ENCODE data around the gene FBLN2. TPM values are rescaled to one million over a fixed set of nuclear protein-coding genes. Genes with fewer than 3 reads are reported as not detected.

The FBLN2 gene
- total RNA-seq, 1 donor from 2014 or later: 10.4 TPM

DNA sequence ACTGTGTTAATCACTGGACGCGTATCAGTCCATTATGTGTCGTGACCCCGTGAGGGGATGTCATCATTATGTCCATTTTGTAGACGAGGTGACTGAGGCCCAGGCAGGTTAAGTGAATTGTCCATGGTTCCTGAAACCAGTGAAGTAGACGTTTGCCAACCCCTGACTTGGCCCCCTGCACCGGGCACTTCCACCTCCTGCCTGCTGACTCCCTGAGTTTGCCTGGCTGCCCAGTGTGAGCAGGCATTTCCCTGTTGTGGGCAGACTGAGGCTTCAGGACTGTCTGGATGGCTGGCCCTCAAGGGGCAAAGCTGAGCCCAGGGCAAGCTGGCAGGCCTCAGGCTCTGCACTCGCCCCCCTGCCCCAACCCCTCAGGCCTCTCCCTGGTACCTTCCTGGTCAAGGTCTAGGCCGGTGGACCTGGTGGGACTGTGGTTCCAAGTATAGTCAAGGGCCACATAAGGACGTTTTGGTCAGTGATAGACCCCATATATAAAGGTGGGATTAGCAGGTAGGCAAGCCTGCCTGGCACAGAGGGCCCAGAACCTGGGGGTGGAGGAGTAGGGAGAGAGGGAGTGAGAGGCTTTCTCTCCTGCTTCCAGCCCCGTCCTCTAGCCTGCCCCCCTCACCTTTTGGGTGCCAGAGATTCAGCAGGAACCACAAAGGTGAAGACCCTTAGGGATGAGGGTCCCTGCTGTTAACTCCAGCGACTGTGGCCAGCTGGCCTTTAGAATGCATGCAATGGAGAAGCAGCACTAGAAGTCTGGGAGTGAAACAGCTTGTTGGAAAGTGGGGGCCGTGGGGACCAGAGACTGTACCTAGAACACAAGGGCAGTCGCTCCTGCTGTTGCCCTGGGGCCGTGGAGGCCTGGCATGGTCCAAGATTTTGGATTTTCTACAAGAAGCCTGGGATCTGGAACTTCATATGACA, 34.6 kb downstream of the FBLN2 start:
- ATAC-seq: no peak

DNA sequence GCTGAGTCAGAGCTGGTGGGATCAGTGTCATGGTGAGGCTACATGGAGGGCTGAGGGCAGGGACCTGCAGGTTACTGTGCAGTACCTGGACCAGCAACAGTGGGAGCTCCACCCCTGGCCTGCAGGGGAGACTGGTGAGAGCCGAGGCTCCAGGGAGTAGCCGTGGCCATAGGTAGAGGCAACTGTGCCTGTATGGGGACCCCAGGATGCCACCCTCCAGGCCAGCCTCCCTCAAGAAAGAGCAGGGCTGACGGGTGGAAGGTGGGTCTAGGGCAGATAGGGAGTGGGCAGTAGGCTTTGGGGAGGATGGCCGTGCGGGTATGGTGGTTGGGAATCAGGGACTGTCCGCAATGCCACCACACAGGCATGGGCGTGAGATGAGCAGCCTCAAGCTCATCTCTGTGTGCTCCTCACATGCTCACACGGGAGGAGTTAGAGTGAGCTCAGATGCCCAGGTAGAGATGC, 35.5 kb downstream of the FBLN2 start:
- ATAC-seq: no peak

DNA sequence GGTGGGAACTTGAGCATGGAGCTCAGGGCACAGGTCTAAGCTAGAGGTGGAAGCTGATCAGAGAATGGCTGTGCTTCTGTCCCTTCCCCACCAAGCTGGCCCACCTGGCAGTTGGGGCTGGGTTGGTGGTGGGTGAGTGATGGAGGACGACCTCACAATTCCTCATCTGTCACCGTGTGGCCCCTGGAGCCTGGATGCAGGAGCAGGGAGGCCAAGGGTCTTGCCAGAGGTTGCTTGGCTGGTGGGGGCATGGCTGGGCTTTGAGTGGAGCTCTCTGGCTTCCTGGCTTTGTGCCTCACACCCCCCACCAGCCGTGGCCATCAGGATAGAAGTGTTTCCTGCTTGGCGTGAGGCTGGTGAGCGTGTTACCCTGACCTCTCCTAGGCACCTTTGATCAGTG, 36.0 kb downstream of the FBLN2 start:
- ATAC-seq: no peak

DNA sequence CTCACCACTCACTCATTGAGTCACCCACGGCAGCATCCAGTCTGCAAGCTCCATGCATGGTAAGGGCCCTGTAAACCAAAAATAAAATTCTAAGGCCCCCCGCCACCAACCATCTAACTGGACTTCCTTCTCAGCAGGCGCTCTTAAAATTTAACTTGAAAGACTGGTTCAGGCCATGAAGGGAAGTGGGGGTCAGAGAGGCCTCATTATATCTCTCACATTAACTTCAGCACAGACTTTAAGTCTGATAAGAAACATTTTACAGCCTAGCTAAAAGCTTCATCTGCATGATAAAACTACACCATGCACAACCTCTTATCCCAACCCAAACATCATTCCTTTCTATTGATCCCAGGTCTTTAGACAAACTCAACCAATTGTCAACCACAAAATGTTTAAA, 38.5 kb downstream of the FBLN2 start:
- no peak for ATAC-seq

DNA sequence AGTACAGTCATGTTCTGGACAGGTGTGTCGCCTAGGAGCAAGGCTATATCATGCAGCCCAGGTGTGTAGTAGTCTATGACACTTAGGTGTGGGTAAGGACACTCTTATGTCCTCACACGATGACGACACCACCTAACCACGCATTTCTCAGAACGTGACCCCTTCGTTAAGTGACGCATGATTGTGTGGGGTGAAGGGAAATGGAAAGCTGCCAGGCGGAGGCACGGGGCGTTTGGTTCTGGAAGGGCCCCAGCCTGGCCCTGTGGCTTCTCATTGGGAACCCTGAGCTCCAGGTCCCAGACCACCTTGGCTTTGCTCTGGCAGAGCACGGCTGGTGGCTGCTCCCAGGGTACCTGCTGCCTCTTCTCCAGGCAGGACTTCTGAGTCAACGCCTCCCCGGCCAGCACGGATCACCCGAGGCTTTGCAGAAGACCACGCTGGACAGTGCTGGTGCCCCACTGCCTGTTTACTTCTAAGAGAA, 39.3 kb downstream of the FBLN2 start:
- ATAC-seq: peak; percentile 24

DNA sequence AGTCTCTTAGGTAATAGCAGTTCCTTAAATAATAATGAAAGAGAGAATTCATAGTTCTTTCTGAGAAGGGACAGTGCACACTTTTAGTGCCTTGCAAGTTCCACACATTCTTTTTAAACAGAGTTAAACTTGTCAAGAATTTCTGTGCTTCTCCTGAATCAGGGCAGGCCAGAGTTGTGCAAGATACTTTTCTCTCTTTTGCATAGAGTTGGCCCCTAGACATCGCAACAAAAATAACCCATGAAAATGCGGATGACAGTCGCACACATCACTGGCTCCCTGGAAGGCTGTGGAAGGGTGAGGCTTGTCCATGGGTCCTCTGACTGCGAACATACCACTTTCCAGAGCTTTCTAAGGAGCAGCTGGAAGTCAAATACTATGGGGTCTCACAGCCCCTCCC, 40.1 kb downstream of the FBLN2 start:
- no peak for ATAC-seq

DNA sequence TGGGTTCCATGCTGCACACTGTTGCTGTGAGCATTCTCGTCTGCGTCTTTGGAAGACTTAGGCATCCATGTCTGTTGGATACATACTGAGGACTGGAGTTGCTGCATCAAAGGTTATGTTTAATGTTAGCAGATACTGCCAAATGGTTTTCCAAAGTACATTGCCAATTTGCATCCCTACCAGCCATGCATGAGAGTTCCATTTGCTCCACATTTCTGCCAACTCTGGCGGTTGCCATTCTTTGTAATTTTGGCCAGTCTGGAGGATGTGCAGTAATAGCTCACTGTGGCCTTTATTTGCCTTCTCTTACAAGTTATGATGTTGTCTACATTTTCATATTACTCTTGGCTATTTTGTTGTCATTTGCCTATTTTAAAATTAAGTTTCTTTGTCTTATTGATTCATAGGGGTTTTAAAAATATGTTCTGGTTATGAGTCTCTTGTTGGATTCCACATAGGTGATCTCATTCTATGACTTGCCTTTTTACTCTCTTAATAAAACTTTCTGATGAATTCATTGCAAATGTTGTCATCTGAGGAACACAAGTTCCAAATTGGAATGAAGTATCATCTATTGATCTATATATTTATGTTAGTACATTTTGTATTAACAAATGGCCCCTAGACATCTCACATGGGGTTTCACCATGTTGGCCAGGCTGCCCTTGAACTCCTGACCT, 42.1 kb downstream of the FBLN2 start:
- ATAC-seq: no peak

DNA sequence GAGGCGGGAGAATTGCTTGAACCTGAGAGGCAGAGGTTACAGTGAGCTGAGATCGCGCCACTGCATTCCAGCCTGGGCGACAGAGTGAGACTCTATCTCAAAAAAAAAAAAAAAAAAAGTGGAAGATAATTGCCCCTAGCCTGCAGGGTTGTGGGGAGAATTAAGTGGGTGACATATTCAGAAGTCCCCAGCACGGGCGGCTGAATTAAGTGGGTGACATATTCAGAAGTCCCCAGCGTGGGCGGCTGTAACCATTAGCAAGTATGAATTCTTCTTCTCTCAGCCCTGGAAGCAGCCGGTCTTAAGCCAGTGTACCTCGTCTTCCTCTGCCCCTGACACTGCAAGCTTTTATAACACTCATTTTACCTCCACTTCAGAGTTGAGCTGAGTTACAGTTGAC, 44.7 kb downstream of the FBLN2 start:
- ATAC-seq: no peak

DNA sequence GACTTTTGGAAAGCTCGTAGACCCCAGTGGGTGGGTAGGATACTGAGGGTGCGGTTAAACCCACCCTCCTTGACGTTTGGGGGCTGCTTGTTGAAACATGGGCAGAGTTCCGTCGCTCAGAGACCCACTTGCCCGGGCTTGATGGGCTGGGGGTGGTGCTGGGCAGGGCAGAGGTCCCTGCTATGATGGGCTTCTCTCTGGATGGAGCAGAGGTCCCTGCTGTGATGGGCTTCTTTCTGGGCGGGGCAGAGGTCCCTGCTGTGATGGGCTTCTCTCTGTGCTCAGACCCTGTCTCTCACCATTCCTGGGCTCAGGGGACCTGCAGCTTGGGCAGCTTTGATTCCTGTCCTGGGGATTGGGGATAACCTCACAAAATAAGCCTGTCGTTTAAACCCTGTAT, 45.2 kb downstream of the FBLN2 start:
- ATAC-seq: no peak

DNA sequence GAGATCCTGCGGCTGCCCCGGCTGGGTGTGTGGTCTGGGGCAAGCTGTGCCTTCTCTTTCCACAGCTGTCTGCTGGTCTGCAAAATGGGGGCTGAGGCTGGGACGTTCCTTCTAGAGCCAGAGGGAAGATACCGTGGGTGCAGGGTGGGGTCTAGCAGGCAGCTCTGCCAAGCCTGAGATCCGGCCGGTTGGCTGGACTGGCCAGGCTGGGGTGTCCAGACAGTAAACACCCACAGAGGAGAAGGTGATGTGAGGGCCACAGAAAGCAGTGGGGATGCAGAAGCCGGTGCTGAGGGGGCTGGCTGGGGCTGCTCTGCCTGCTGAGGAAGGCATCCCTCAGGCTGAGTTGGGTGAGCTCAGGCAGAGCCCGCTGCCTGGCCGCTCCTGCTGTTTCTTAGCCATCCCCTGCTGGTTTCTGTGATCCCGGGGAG, 46.1 kb downstream of the FBLN2 start:
- no peak for ATAC-seq

DNA sequence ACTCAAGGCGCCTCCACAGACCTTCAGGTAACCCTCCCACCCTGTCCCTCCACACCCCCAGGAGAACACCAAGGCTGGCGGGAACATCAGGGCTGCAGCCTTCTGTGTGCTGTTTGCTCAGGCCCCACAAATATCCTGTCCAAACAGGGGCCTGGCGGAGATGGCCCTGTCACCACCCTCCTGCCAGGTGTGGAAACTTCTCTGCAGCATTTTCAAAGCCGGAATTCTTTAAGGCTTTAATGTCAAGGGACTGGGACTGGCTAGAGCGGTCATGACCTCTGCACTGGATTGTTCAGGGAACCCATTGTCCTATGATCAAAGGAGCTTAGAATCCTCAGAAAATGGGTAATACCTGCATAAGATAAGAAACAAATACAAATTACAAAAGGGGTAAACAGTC, 46.6 kb downstream of the FBLN2 start:
- ATAC-seq: no peak

DNA sequence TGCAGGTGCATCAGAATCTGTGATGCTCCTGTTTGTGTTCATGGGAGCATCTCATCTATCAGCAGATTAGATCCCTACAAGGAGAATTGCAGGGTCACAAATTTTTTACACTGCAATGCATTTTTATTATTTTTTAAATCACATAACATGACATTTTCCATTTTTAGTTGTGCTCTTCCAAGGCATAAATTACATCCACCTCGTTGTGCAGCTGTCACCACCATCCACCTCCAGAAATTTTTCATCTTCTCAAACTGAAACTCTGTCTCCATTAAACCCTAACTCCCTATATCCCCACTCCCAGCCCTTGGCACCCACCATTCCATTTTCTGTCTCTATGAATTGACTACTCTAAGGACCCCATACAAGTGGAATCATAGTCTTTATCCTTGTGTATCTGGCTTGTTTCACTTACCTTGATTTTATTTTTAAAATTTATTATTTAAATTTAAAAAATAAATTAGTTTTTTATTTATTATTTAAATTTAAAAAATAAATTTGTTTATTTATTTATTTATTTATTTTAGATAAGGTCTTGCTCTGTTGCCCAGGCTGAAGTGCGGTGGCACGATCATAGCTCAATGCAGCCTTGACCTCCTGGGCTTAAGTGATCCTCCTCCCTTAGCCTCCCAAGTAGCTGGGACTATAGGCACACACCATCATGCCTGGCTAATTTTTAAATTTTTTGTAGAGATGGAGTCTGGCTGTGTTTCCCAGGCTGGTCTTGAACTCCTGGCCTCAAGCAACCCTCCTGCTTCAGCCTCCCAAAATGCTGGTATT, 47.7 kb downstream of the FBLN2 start:
- ATAC-seq: no peak

DNA sequence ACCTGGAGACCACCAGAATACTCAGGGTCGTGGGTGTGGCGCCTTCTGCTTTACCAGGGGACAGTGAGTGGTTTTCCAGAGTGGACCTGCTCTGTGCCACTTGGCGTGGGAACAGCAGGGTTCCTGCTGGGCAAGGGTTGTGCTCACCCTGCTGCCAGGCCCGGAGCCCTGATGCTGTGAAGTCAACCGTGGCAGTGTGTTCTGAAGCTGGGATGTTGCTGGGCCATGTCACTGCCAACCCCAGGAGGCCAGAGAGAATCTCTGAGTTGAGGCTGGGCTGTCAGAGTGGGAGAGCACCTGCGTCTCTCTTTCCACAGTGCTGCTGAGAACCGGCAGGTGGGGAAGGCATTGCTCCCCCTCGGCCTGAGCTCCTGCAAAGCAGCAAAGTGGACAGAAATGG, 48.7 kb downstream of the FBLN2 start:
- no peak for ATAC-seq

DNA sequence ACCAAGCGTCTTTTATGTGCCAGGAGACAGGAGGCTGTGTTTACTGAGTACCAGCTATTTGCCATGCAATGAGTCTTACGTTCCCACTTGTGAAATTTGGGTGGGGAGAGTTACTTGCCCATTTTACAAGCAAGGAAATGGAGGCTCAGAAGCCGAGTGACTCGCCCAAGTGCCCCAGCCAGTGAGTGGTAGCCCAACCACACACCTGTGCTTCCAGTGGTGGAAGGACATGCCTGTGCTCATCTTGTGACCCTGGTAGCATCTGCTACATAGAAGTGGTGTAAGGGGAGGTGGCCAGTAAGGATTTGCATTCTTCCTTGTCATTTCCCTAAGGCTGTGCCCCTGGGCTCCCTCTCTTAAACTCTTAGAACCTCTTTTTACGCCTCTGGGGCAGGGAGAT, 49.3 kb downstream of the FBLN2 start:
- ATAC-seq: peak; percentile 43

DNA sequence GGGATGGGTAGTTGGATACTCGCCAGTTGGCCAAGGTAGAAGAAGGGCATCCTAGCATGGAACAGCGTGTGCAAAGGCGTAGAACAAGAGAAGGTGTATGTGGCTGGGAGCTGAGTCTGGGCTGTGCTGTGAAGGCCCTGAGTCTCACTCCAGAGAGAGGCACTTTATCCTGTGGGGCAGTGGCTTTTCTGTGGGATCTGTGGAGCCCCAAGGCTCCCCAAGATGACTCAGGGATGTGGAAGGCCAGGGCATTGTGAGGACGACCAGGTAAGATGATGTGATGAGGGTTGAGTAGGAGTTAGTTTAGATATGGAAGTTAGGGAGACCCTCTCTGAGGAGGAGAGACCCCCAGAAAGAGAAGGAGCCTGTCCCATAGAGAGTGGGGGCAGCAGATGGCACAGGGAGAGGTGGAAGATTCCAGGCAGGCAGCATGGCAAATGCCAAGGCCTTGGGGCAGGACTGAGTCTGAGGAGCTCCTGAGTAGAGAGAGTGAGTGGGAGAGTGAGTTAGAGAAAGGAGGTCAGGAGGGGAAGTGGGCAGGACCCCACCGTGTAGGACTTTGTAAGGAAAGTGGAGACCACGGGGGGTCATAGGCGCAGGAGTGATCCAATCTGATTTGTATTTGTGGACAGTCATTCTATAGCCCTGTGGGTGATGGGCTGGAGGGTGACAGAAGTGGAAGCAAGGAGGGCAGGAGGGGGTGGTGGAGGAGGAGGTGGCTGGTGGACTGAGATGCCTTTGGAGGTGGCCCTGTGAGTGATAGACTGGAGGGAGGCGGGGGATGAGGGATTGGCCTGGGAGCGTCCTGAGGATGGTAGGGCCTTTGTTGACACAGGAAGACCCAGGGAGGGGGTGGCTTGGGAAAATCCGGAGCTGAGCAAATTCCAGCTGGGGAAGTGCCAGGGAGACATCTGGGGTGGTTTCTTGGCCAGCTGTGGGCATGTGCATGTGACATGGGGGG, 50.3 kb downstream of the FBLN2 start:
- no peak for ATAC-seq

DNA sequence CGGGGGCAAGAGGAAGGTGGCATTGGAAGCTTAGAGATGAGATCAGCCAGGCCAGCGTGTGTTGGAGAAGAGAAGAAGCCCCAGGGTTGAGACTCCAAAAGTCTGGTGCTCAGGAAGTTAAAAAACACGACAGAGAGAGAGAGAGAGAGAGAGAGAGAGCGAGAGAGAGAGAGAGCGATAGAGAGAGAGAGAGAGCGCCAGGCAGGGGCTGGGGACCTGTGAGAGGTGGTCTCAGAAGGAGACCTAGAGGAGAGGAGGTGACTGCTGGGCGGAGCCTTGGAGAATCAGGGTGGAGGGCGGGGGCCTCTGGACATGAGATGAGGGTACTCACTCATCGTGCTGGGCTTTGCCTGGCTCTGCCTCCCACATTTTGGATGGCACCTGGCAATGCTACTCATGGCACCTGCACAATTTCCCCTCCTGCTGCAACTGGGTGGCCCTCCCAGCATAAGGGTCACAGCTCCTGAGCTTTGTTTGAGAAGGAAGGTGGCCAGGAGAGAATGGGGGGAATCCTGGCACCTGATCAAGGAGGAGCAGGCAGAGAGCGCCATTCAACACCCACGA, 51.0 kb downstream of the FBLN2 start:
- ATAC-seq: no peak

DNA sequence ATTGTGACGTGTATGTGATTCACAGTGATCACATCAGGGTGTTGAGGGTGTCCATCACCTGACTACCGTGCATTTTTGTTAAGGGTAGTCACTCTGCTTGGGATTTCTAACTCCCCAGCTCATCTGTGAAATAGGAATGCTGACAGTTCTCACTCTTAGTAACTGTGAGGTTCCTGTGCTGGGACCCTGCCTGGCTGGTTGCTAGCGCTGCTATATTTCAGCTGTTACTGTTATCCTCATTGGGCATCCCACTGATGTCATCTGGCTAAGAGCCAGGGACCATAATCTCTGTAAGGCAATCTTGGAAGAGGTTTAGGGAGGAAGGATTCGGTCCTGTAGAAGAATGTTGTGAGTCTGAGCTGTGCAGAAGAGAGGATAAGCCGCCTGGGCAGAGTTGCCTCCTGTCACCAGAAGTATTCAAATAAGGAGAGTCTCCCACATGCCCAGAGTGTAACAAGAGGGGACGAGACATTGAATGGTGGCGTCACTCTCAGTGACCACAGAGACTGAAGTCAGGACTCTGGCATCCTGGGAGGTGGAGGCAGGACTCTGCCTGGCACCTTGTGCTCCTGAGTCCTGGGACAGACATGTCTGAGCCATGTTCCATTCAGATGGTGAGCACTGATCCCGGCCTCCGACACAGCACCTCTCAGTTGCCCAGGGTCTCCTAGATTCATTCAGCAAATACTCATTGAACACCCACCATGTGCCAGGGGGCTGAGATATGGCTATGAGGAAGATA, 52.2 kb downstream of the FBLN2 start:
- peak; percentile 83 for ATAC-seq

DNA sequence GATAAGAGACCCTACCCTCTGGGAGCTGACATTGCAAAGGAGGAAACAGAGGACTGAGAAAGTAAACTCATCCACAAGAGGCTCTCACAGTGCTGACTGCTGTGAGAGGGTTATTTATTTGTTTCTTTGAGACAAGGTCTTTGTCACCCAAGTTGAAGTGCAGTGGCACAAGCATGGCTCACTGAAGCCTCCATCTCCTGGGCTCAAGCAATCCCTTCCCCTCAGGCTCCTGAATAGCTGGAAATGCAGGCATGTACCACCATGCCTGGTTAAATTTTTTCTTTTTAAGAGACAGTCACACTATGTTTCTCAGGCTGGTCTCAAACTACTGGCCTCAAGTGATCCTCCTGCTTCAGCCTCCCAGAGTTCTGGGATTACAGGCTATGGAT, 52.8 kb downstream of the FBLN2 start:
- ATAC-seq: no peak

DNA sequence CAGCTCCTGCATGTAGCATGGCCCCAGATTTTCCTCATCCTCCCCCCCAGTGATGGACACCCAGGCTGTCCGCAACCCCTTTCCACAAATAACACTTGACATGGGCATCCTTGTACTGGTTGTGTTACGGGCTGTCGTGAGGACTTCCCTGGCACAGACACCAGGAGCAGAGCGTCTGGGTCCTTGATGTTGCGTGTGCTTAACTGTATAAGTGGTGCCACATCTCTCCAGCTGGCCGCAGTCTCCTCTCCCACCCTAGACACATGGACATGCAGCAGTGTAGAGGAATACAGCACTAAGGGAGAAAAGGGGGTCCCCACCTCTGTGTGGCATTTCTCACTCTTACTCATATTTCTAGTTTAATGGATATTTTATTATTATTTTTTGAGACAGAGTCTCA, 56.6 kb downstream of the FBLN2 start:
- no peak for ATAC-seq

DNA sequence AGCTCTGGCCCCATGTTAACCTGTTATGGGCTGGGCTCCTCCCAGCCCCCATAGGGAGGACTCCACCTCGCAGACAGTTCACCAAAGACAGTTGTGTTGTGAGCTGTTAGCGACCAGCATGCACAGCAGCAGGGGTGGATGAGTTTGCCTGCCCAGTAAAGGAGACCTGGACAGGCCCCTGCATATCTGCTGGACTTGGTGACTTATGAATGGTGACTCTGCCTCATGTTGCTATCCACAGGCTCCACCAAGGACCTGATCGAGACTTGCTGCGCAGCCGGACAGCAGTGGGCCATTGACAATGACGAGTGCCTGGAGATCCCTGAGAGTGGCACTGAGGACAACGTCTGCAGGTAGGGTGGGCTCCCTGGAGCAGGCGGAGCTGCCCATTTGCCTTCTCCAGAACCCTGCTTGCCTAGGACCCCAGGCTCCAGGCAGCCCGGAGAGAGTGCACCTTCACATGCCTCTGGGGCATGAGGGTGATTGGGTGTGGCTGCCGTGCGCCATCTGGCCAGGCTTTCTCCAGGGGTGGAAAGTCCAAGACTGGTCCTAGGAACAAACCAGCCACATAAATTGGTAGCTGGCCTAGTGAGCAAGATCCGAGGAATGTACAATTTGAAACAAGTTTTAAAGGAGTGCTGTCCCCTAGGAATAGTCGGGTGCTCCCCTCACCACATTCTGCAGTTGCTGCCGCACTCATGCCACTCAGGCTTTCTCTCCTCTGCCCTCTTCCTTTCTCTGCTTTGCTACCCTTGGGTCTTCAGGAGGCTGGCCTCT, 59.1 kb downstream of the FBLN2 start:
- ATAC-seq: no peak

Data from esophagus mucosa (tissue), 1 donor.